ENCODE data around the gene CDCA8.

Gene CDCA8

DNA sequence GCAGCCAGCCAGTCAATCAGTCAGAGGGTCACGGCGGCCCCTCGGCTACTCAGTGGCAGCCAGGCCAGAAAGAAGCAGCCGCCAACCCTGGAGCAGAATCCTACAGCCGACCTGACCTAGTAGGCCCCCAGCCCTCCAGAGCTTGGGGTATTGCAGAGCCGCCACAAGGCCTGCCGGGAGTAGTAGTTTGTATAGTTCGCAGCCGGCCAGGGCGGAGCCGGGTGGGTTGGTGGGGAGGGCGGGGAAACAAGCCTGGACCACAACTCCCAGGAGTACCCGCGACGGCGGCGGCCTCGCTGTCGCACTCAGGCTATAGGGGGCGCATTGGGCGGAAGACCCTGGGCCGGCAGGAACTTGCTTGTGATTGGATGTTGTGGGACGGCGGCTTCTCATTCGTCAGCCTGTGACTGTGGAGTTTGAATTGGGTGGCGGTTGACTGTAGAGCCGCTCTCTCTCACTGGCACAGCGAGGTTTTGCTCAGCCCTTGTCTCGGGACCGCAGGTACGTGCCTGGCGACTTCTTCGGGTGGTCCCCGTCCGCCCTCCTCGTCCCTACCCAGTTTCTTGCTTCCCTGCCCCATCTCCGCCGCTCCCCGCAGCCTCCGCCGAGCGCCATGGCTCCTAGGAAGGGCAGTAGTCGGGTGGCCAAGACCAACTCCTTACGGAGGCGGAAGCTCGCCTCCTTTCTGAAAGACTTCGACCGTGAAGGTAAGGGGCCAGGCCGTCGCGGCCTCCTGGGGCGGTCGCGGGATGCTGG is at the start of gene CDCA8:
Gene CDCA8, plus strand, starts transcription at position 439 of the 756 bp plus-strand sequence. Its CDS starts 175 bp downstream, at position 614.
- DNase-seq = peak; percentile 99
- in situ Hi-C loops (cut with MboI; ENCODE audit: low pct_unique_long_range_greater_than_20kb, low sequenced_read_pairs) = no loop called here

DNA sequence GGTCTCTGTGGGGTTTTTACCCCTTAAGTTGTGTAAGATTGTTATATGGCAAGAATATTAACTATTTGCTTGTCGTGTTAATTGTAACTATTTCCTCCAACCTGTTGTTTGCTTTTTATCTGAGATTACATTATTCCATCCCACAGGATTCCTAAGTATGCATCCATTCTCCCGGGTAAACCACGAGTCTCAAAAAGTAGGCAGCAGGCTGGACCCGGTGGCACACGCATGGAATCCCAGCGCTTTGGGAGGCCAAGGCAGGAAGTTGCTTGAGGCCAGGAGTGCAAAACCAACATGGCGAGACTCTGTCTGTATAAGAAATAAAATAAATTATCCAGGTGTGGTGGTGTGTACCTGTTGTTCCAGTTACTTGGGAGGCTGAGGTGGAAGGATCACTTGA is 45.0 kb upstream of the CDCA8 start:
- no peak for DNase-seq
- in situ Hi-C loops (cut with MboI; ENCODE audit: low pct_unique_long_range_greater_than_20kb, low sequenced_read_pairs) = no loop called here

DNA sequence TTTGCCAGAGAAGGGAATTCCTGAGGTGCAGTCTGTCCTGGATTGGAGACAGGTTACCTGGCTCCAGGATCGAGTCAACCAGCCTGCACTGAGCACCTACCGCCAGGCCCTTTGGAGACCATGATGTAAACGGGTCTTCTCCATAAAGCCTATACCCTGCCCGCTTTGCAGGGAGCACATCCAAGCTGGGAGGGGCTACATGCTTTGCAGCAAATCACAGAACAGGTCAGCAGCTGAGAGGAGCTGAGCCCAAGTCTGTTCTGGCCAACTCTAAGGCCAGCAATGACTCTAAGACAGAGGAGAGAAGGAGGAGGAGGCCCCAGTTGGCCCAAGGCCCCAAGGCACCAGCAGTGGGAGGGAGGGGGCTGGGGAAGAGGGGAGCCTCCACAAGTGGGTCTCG is 42.1 kb upstream of the CDCA8 start:
- in situ Hi-C loops (cut with MboI; ENCODE audit: low pct_unique_long_range_greater_than_20kb, low sequenced_read_pairs) = no loop called here
- DNase-seq = no peak

- in situ Hi-C loops (cut with MboI; ENCODE audit: low pct_unique_long_range_greater_than_20kb, low sequenced_read_pairs) = no loop called here
- DNase-seq = no peak
Observed at GRCh38 chr1:37650721-37651120, 41.6 kb upstream of the CDCA8 start.

DNA sequence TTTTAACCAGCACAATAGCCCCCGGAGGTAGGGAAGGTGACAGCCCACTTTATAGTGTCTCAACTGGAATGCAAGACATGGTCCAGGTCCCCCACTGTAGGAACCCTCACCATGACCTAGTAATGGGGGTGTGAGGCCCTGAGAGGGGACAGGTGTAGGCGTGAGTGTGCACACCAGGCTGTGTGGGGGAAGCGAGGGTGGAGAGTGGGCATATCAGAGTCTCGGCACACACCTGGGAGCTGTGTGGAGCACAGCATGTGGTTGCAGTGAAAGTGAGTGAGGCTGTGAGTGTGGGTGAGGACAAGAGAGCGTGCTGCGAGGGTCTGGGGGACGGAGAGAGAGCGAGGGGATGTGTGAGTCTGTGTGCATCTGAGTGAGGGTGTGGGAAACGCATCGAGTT is 40.5 kb upstream of the CDCA8 start:
- in situ Hi-C loops (cut with MboI; ENCODE audit: low pct_unique_long_range_greater_than_20kb, low sequenced_read_pairs) = no loop called here
- DNase-seq = no peak

- in situ Hi-C loops (cut with MboI; ENCODE audit: low pct_unique_long_range_greater_than_20kb, low sequenced_read_pairs) = no loop called here
- no peak for DNase-seq
Observed at GRCh38 chr1:37652976-37653375, 39.3 kb upstream of the CDCA8 start.

DNA sequence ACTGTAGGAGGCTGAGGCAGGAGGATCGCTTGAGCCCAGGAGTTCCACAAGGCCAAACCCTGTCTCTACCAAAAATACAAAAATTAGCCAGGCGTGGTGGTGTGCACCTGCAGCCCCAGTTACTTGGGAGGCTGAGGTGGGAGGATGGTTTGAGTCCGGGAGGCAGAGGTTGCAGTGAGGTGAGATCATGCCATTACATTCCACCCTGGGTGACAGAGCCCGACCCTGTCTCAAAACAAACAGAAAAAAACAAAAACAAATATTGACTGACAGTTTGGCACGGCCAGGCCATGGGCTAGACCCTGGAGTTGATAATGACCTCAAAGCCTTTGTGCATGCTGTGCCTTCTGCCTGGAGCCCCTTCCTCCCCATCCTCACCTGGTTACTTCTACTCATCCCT is 38.4 kb upstream of the CDCA8 start:
- DNase-seq = no peak
- in situ Hi-C loops (cut with MboI; ENCODE audit: low pct_unique_long_range_greater_than_20kb, low sequenced_read_pairs) = no loop called here

DNA sequence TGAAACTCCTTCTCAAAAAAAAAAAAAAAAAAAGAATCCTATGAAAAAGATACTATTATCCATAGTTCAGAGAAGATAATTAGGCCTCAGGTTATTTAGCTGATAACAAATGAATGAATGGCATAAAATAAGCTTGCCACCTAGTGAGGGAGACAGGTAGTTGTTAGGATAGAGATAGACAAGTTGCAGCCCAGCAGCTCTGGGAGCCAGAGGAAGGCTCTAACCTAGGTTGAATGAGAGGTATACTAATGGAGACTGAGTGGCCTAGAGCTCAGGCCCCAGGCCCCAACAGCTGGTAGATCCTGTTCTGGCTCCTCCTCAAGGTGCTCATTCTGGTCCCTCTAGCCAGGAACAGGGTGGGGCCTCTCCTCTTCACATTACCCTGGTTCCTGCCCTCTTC is 37.0 kb upstream of the CDCA8 start:
- no peak for DNase-seq
- in situ Hi-C loops (cut with MboI; ENCODE audit: low pct_unique_long_range_greater_than_20kb, low sequenced_read_pairs) = no loop called here

DNA sequence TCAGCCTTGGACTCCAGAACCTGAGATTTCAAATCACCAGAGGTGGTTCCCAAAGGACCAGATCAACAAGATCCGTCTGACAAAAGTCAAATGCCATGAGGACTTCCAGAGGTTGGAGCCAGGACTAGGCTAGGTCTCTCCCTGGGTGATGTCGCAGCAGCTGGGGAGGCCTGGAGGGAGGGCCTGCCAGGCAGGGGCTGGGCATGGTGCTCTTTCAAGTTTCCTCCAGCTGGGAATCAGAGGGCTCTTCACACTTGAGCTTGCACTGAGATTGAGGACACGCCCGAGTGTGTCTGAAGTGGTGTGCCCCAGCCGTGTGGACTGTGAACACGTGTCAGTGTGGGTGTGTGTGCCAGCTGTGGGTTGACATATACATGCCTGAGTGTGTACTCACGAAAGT is 36.3 kb upstream of the CDCA8 start:
- no peak for DNase-seq
- in situ Hi-C loops (cut with MboI; ENCODE audit: low pct_unique_long_range_greater_than_20kb, low sequenced_read_pairs) = no loop called here

- in situ Hi-C loops (cut with MboI; ENCODE audit: low pct_unique_long_range_greater_than_20kb, low sequenced_read_pairs) = no loop called here
- no peak for DNase-seq
Observed at GRCh38 chr1:37656881-37657280, 35.4 kb upstream of the CDCA8 start.

GRCh38 chr1:37657620-37658412 is 34.5 kb upstream of the CDCA8 start:
- in situ Hi-C loops (cut with MboI; ENCODE audit: low pct_unique_long_range_greater_than_20kb, low sequenced_read_pairs) = no loop called here
- no peak for DNase-seq

DNA sequence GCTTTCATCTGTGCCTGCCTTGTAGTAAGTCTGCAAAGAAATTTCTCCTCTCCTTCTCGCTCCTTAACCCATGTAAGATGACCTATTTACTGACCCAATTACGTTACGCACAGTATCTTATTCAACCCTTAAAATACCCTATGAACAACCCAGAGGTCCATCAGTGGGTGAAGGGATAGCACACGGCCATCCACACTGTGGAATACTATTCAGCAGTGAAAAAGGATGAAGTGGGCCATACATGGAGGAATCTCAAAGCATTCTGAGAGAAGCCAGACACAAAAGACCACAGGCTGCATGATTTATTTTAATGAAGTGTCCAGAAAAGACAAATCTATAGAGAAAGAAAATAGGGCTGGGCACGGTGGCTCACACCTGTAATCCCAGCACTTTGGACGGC is 33.8 kb upstream of the CDCA8 start:
- in situ Hi-C loops (cut with MboI; ENCODE audit: low pct_unique_long_range_greater_than_20kb, low sequenced_read_pairs) = no loop called here
- DNase-seq = no peak

- in situ Hi-C loops (cut with MboI; ENCODE audit: low pct_unique_long_range_greater_than_20kb, low sequenced_read_pairs) = no loop called here
Observed at GRCh38 chr1:37660664-37661063, 31.7 kb upstream of the CDCA8 start.

GRCh38 chr1:37661401-37661800 is 30.9 kb upstream of the CDCA8 start:
- DNase-seq = no peak
- in situ Hi-C loops (cut with MboI; ENCODE audit: low pct_unique_long_range_greater_than_20kb, low sequenced_read_pairs) = no loop called here

More at GRCh38 chr1:37660664-37661063, 31.7 kb upstream of the CDCA8 start:
- no peak for DNase-seq

DNA sequence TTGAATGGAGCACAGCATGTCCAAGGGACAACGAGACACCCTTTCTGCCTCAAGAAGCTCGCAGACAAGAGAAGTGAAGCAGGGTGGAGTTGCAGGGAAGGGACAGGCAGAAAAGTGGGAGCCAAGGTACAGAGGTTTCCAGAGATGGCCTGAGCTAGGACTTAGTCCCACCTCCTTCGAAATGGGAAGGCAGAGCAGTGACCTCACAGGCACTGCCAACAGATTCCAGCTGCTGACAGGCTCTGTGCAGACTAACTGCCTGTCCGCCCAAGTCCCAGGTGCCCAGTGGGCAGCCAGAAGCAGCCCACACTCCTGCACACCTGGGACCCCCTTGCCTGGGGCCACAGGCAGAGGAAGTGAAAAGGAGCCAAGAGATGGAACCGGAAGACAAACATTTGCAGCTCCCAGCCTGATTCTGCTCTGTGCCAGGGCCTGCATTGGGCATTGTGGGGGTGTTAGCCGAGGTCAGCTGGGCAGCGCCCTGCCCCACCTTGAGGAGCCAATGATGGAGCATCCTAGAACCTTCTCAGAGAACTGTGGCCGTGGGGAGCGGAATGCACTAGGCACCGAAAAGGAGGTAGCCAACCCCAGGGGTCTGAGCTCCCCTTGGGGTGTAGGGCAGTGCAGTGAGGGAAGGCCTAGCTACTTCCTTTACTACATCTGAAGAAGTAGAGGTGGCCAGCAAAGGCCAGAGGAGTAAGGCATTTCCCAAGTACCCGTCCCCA is 30.1 kb upstream of the CDCA8 start:
- no peak for DNase-seq
- in situ Hi-C loops (cut with MboI; ENCODE audit: low pct_unique_long_range_greater_than_20kb, low sequenced_read_pairs) = no loop called here

GRCh38 chr1:37663426-37664000 is 28.8 kb upstream of the CDCA8 start:
- in situ Hi-C loops (cut with MboI; ENCODE audit: low pct_unique_long_range_greater_than_20kb, low sequenced_read_pairs) = no loop called here
- no peak for DNase-seq

GRCh38 chr1:37666241-37666867 is 26.0 kb upstream of the CDCA8 start:
- DNase-seq = no peak
- in situ Hi-C loops (cut with MboI; ENCODE audit: low pct_unique_long_range_greater_than_20kb, low sequenced_read_pairs) = no loop called here

- in situ Hi-C loops (cut with MboI; ENCODE audit: low pct_unique_long_range_greater_than_20kb, low sequenced_read_pairs) = no loop called here
- DNase-seq = no peak
Observed at GRCh38 chr1:37667023-37667671, 25.2 kb upstream of the CDCA8 start.

DNA sequence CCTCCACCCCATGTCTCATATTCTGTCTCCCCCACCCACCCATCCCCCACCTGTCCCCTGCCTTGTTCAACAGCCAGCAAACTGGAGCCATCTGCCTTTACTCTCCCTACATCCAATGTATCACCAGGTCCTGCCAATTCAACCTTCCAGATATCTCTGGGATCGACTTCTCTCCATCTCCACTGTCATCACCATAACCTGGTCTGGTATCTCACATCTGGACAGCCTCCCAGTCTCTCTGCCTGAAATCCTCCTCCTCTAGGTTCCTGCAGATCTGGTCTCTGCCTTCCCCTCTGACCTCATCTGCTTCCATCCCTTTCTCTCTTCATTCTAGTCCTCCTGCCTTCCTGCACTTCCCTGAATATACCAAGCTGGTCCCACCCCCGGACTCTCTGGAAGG is 22.2 kb upstream of the CDCA8 start:
- DNase-seq = no peak
- in situ Hi-C loops (cut with MboI; ENCODE audit: low pct_unique_long_range_greater_than_20kb, low sequenced_read_pairs) = no loop called here

Measured in KBM-7 (cell line).